Astrocyte of the cerebellum (primary cell): ENCODE data around the gene HIP1R.

Experiments used
- DNase-seq: peaks from one replicate; pipeline ENCODE4 v3.0.0-alpha.2; 2011; ENCODE audit warnings: low read depth
- H3K4me3 ChIP-seq: 2 replicates; pipeline ENCODE4 v1.5.1; 2011; ENCODE audit warnings: mild to moderate bottlenecking, low read depth, low read length, moderate library complexity
- CTCF ChIP-seq: IDR thresholded peaks from 2 replicates; pipeline ENCODE4 v1.5.1; 2012; ENCODE audit warnings: low read length, low read depth, moderate library complexity, mild to moderate bottlenecking; ENCODE audit errors: missing control alignments
- in situ Hi-C: cut with HindIII; loops from 2 replicates; pipeline ENCODE4 v1.10.0; 2017; ENCODE audit warnings: low sequenced_read_pairs

Gene HIP1R

DNA sequence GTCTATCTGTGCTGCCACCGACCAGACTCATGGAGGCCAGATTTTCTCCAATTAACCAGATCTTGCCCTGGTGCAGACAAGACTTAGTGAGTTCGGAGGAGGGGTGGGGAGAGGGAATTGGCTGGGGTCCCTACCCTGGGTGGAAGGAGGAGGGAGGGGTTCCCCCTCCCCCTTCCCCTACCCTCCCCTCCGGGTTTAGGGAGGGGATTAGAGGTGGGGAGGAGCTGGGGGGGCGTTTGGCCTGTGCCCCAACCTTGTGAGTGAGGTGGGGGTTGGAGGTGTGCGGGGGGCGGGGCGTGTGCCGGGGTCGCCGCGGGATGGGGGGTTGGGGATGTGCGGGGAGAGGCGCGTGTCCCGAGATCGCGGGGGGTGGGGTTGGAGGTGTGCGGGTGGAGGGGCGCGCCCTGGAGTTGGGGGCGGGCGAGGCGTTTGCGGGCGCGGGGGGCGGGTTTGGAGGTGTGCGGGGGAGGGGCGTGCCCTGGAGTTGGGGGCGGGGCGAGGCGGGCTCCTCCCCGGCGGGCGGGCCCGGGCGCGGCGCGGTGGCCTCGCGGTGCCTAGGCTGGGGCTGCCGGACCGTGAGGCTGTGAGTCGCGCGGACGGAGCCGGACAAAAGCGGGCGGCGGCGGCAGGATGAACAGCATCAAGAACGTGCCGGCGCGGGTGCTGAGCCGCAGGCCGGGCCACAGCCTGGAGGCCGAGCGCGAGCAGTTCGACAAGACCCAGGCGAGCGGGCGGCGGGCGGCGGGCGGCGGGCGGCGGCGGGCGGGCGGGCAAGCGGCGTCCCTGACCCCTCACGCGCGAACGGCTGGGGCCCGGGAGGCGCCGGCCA is at the start of gene HIP1R:
TSS of gene HIP1R (plus strand) at position 537 of the 829 bp plus-strand sequence. CDS start at position 631, 94 bp downstream.
- in situ Hi-C loops: loop anchor here (5.0 kb wide), 1 partner anchor 43 kb away; no protein-coding TSS in a partner anchor
- H3K4me3 ChIP-seq: peak within 1 kb of the TSS; percentile 54
- TF ChIP-seq CTCF: no peak
- no peak for DNase-seq

DNA sequence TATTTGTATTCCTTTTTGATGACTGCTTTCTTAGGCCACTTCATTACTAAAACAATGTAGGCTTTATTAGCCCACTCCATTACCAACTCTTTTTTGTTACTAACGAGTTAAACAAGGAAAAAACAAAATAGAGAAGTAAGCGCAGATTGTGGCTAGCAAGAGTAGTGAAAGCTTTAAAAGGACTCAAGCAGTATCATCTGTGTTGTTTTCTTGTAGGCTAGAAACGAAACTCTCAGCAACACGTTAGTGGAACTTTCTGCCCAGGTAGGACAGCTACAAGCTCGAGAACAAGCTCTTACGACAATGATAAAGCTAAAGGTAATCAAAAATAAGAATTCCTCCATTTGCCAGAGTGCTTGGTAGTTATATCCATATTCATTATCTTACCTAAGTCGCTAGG is 49.8 kb upstream of the HIP1R start:
- H3K4me3 ChIP-seq: no peak overlapping the region
- TF ChIP-seq CTCF: no peak
- no peak for DNase-seq
- in situ Hi-C loops: no loop called here

DNA sequence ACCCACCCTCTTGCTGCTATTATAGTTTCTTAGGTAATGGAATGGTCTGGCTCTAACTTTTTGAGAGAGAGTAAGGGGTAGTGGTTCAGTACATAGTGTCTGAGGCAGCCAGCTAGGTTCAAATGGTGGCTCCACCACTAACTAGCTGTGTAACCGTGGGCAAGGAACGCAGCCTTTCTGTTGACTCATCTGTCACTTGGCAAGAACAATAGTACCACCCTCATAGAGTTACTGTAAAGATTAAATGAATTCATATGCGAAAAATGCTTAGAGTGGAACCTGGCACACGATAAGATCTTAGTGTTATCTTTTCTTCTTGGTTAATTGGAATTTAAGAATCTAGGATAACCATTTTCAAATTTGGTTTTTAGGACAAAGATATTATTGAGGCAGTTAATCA is 46.9 kb upstream of the HIP1R start:
- H3K4me3 ChIP-seq: no peak overlapping the region
- peak; percentile 12 for DNase-seq
- in situ Hi-C loops: no loop called here
- no peak for TF ChIP-seq CTCF

DNA sequence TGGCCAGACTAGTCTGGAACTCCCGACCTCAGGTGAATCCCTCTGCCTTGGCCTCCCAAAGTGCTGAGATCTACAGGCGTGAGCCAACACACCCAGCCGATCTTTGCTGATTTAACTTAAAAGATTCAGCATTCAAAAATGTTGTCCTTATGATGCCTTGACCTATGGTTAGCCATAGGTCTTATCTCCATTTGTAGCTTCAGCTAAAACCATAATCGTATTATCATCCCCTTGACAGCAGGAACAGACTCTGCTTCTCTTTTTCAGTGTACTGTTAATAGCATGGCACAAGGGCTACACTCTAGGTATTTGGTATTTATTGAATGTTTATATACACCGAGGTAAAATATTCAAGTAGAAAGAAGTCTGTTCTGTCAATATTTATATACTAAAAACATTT is 45.6 kb upstream of the HIP1R start:
- in situ Hi-C loops: loop anchor here (5.0 kb wide), 1 partner anchor 43 kb away; no protein-coding TSS in a partner anchor
- no peak for TF ChIP-seq CTCF
- no peak overlapping the region for H3K4me3 ChIP-seq
- DNase-seq: no peak

GRCh38 chr12:122790393-122791075 is 44.7 kb upstream of the HIP1R start:
- no peak overlapping the region for H3K4me3 ChIP-seq
- in situ Hi-C loops: loop anchor here (5.0 kb wide), 1 partner anchor 42 kb away; no protein-coding TSS in a partner anchor
- no peak for DNase-seq
- TF ChIP-seq CTCF: no peak

GRCh38 chr12:122793685-122794106 is 41.6 kb upstream of the HIP1R start:
- in situ Hi-C loops: loop anchor here (5.0 kb wide), 1 partner anchor 39 kb away; no protein-coding TSS in a partner anchor
- DNase-seq: peak; percentile 44
- no peak overlapping the region for H3K4me3 ChIP-seq
- TF ChIP-seq CTCF: peak; percentile 56
